ENCODE data around the gene SSNA1.

SSNA1 gene

GRCh38 chr9:137156567-137157375 is 31.7 kb upstream of the SSNA1 start:
- peak in 1 of 2 experiments; percentile 11 for DNase-seq

DNA sequence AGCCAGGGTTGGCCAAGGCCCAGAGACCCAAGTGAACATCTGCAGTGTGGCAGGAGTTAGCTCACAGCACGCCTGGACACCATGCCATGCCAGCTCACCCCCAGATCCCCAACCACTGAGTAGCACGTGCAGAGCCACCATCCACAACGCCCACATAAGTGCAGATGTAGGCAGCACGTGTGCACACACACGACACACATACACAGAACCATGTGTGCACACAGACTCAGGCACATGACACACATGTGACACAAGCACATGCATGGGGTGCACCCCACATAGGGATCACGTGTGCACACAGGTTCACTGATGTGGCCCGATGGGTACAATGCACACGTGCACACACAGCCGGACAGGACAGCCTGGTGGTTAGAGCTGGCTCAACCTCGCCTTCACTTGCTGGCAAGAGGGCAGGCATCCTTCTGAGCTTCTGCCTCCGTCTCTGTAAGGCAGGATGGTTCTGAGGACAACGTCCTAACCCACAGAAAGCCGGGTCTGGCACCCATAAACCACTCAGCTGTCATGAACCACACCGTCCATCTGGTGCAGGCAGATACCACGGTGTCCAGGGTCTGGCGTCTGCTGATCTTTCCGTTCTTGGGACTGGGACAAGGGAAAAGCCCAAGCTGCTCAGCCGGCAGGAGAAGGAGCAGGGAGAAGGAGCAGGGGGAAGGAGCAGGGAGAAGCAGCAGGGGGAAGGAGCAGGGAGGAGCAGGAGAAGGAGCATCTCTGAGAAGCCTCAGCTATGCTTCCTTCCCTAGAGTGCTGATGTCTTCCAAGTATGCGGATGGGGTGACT is 30.7 kb upstream of the SSNA1 start:
- no peak for DNase-seq

DNA sequence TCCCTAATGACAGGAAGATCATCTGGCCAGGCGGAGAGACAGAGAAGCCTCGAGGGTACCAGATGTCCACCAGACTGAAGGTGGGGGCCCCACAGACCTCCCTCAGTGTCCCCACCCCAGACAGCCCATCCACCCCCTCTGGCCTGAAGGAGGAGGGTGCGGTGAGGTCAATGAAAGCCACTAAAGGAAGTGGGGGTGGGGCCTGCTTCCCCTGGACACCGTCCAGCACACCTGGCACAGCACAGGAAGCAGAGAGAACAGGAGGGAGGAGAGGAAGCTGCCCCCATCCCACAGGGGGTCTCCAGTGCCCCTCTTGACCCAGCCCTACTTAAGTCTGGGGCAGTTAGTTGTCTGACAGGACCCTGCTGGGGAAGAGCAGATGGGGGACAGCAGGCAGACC is 29.9 kb upstream of the SSNA1 start:
- no peak for DNase-seq

DNA sequence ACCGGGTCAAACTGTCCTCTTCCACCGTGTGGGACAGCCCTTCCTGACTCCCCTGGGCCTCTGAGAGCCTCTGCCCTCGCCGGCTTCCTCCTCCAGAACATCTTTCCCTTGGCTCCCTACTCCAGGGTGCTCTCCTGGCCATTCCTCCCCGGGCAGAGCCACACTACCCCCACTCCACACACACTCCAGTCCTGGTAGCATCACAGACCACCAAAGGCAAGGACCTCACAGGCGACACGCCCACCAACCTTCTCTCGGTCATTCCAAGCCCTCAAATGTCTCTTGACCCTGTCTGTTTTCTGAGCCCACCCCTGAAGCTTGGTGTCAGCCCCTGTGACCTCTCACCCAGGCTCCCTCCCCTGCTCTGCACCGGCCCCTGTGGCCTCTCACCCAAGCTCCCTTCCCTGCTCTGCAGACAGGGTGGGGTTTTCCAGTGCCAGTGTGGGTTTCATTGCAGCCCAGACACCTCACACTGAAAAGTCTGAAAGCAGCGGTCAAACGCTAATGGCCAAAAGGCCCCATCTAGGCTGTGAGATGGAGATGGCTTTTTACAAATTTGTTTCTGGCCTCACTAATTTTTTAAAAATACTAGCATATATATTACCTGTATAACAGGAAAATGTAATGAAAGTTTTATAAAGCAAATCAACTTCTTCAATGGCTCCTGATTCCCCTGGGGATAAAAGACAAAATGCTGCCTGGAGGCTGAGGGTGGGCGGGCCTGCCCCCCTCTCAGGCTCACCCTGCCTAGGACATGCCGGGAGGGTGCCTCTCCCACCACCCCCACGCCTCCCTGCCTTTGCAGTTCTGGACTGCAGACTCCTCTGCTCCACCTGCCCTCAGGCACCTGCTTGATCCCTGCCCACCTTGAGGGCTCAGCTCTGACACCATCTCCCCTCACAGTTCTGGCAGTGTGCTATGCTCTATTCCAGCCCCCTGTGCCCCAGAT is 29.1 kb upstream of the SSNA1 start:
- DNase-seq, result no peak

DNA sequence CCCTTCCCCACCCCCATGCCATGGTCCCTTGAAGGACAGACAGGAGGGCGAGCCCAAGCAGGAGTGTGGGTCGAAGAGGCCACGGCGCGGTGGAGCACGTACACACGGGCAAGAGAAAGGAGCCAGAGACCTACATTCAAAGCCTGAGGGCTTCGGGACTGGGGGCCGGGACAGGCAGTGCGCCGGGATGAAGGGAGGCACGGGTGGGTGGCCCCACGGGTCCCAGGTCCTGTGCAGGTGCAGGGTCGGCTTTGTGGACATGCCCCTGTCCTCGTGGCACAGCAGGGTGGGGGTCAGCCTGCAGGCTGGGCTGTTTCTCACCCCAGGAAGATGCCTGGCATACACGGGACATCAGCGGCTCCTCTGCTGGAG is 28.4 kb upstream of the SSNA1 start:
- no peak for DNase-seq

DNA sequence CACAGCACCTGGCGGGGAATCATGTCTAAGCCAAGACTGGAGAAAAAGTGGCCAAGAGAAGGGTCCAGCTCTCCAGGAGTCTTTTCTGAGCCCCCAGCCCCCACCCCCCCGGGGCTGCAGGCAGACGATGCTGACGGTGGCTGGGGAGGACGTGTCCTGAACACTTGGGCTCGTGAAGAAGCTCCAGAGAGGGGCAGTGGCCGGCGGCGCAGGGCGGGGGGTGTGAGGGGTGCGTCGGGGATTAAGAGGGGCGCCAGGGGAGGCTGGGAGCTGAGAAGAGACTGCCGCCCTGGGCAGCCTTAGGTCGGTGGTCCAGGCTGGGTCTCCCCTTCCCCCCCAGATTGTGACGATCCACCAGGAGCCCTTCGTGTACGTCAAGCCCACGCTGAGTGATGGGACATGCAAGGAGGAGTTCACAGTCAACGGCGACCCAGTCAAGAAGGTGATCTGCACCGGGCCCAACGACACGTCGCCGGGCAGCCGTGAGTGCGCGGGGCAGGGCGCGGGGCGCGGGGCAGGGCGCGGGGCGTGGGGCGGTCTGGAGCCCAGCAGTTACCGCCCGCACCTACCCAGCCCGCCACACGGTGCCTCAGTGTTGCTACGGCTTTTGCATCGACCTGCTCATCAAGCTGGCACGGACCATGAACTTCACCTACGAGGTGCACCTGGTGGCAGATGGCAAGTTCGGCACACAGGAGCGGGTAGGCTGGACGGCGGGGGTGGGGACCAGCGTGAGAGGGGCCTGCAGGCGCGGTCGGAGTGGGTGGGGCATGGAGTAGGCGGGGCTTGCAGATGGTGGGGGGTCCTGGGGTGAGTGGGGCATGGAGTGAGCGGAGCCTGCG is 27.5 kb upstream of the SSNA1 start:
- no peak for DNase-seq

DNA sequence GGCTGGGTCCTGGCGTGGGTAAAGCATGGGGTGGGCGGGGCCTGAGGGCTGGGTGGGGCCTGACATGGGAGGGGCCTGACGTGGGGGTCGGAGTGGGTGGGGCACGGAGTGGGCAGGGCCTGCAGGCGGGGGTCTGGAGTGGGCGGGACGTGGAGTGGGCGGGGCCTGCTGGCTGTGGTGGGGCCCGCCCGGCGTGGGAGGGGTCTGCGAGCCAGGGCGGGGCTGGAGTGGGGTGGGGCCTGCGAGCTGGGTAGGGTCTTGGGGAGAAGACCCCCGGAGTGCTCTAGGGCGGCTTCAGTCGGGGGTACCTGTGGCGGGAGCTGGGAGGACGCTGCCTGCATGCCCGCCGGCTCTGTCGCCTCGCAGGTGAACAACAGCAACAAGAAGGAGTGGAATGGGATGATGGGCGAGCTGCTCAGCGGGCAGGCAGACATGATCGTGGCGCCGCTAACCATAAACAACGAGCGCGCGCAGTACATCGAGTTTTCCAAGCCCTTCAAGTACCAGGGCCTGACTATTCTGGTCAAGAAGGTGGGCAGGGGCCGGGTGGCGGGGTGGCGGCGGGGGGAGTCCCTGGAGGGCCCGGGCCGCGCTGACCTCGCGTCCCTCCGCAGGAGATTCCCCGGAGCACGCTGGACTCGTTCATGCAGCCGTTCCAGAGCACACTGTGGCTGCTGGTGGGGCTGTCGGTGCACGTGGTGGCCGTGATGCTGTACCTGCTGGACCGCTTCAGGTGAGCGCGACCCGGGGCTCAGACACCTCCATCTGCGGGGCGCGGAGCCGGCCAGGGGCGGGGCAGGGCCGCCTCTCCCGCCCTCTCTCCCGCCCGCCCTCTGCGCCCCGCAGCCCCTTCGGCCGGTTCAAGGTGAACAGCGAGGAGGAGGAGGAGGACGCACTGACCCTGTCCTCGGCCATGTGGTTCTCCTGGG is 26.7 kb upstream of the SSNA1 start:
- no peak for DNase-seq

GRCh38 chr9:137162505-137163364 is 25.7 kb upstream of the SSNA1 start:
- no peak for DNase-seq

DNA sequence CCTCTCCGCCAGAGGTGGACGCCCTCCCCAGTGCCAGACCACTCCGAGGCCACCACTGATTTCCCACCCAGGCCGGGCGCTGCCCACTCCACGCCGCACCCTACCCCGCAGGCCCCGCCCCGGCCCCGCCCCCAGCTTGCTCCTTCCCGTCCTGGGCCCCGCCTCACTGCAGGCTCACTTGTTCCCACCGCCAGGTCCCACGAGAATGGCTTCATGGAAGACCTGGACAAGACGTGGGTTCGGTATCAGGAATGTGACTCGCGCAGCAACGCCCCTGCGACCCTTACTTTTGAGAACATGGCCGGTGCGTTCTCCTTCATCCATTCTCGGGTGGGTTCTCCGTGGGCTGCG is 25.1 kb upstream of the SSNA1 start:
- no peak for DNase-seq

- DNase-seq, result no peak
These were observed 24.7 kb upstream of the SSNA1 start for GRCh38 chr9:137163805-137164204.

DNA sequence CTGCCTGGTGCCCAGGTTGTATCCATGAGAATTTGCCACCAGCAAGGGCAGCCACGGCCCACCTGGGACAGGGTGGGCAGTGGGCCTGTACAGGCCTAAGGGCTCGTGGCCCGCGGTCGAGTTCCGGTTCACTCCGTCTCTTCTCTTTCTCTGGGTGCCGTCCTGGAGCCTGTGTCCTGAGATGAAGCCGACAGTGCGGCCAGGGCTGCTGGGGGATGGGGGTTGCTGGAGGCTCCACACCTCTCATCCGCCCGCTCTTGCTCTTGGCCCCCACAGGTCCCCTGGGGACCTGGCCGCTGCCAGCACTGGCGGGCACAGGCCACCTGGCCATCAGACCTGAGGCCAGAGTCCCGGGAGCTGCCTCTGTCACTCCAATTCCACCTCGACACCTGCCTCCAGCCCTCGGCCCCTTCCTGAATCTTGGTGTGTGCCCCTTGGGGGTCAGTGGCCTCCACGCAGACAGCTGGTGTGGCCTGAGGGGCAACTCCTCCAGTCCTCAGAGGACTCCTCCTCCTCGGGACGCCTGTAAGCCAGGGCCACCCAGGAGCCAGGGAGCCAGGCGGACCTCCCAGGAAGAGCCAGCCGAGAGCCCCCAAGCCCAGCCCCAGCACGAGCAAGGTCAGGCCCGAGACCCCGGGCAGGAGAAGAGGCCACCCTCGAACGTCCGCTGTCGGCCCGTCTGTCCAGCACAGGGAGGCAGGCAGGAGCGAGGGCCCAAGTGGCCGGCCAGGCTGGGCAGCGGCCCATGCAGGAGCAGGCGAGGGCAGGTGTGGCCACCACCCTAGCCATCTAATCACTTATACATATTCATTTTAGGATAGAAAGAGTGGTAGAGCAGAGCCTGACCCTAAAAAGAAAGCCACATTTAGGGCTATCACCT is 23.9 kb upstream of the SSNA1 start:
- DNase-seq, result no peak

DNA sequence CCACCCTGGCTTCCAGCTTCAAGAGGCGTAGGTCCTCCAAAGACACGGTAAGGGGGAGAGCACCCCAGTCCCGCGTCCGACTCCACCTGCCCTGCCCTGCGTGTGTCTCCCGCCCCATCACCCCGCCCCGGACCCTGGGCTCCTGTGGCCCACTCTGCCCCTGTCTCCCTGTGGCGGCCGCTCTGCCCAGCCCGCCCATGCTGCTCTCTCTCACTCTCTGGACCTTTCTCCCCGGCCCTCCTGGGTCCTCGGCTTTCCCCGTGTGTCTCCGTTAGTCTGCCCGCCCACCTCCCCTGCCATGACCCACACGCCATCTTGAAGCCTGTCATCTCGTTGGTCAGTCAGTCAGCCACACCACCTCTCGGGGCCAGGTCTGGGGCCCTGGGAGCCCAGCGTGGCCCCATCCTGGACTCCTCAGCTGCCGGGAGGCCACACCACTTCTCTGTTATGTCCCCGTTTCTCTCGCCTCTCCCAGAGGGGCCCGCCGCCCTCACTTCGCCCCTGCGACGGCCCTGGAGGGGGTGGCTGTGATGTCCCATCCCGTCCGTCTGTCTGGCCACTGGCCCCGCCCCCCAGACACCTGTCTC is 23.1 kb upstream of the SSNA1 start:
- no peak for DNase-seq

- no peak for DNase-seq
These were observed 21.9 kb upstream of the SSNA1 start for GRCh38 chr9:137166380-137167229.

DNA sequence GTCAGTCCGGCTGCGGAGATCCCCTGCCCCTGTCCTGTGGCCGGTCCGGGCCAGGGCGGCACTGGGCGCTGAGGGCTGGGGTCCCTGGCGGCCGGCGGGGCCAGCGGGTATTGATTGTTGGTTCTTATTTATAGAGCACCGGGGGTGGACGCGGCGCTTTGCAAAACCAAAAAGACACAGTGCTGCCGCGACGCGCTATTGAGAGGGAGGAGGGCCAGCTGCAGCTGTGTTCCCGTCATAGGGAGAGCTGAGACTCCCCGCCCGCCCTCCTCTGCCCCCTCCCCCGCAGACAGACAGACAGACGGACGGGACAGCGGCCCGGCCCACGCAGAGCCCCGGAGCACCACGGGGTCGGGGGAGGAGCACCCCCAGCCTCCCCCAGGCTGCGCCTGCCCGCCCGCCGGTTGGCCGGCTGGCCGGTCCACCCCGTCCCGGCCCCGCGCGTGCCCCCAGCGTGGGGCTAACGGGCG is 21.2 kb upstream of the SSNA1 start:
- DNase-seq, result no peak

DNA sequence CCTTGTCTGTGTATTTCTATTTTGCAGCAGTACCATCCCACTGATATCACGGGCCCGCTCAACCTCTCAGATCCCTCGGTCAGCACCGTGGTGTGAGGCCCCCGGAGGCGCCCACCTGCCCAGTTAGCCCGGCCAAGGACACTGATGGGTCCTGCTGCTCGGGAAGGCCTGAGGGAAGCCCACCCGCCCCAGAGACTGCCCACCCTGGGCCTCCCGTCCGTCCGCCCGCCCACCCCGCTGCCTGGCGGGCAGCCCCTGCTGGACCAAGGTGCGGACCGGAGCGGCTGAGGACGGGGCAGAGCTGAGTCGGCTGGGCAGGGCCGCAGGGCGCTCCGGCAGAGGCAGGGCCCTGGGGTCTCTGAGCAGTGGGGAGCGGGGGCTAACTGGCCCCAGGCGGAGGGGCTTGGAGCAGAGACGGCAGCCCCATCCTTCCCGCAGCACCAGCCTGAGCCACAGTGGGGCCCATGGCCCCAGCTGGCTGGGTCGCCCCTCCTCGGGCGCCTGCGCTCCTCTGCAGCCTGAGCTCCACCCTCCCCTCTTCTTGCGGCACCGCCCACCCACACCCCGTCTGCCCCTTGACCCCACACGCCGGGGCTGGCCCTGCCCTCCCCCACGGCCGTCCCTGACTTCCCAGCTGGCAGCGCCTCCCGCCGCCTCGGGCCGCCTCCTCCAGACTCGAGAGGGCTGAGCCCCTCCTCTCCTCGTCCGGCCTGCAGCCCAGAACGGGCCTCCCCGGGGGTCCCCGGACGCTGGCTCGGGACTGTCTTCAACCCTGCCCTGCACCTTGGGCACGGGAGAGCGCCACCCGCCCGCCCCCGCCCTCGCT is 20.5 kb upstream of the SSNA1 start:
- DNase-seq, result no peak

- DNase-seq, result no peak
These were observed 19.9 kb upstream of the SSNA1 start for GRCh38 chr9:137168573-137168903.

All from NCI-H187 (cell line).